Loucy (cell line): ENCODE data around the gene VPS16.
A peak's percentile ranks its signal among the peaks of the same experiment; 100 is the strongest.

ENCODE experiments used
- CTCF ChIP-seq: fragments of 200-600 bp; sonication (generic); conservative IDR thresholded peaks from 2 replicates; pipeline ENCODE4 v1.5.1; 2014; ENCODE audit warnings: mild to moderate bottlenecking, antibody characterized with exemption, low read length
- EZH2phosphoT487 ChIP-seq: fragments of 200-600 bp; IDR thresholded peaks from 2 replicates; pipeline ENCODE4 v1.6.1; 2018; ENCODE audit warnings: antibody characterized with exemption, mild to moderate bottlenecking, moderate library complexity, borderline replicate concordance

- TF ChIP-seq CTCF (peak; percentile 62), EZH2phosphoT487 (no peak)
Observed at GRCh38 chr20:2914160-2914559, 73.6 kb downstream of the VPS16 start.
